ENCODE measurements around the gene DMBX1. TPM values are rescaled to one million over a fixed set of nuclear protein-coding genes. Genes with fewer than 3 reads are reported as not detected.

The DMBX1 gene
- total RNA-seq, 1 experiment from 2014 or later: 2.3 TPM

DNA sequence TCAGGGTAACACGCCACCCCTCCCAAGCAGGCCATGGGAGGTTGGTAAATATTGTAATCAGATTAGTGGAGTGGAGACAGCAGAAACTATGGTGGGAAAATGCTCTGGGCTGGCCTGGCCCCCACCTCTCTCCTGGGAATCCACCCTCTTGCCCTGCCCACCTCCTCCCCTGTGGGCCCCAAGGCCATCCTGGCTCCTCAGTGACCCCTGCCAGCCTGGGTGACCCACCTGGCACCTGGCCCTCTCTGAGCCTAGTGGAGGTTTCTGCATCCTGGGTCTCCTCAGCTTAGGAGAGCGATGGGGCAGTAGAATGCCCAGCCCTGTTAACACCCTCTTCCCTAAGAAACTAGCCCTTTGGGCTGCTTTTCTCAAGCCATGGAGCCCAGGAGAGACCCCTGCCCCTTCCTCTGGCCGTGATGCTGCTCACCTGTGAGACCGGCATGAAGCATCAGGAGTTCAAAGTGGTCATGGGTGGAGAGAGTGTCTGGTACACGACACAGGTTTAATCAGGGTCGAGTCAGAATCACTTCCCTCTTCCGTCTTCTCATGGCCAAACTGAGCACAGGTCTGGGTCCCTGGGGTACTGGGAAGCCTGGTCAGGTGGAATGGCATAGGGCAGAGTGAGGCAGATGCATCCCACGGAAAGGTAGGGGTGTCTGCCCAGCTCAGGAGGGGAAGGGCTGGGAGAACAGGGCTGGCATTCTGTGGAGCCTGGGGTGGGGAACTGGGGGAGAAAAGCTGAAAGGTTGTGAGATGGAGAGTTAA, 10.7 kb upstream of the DMBX1 start:
- H3K4me1 ChIP-seq (ENCODE audit: insufficient read depth, low read length): no peaks in the 10 kb centered on the region
- H2BK20ac ChIP-seq (ENCODE audit: low read depth, low read length, poor library complexity, severe bottlenecking): no peak overlapping the region
- H4K91ac ChIP-seq (ENCODE audit: insufficient read length, low read depth, low read length): no peak overlapping the region
- TF ChIP-seq, protein P1, sequence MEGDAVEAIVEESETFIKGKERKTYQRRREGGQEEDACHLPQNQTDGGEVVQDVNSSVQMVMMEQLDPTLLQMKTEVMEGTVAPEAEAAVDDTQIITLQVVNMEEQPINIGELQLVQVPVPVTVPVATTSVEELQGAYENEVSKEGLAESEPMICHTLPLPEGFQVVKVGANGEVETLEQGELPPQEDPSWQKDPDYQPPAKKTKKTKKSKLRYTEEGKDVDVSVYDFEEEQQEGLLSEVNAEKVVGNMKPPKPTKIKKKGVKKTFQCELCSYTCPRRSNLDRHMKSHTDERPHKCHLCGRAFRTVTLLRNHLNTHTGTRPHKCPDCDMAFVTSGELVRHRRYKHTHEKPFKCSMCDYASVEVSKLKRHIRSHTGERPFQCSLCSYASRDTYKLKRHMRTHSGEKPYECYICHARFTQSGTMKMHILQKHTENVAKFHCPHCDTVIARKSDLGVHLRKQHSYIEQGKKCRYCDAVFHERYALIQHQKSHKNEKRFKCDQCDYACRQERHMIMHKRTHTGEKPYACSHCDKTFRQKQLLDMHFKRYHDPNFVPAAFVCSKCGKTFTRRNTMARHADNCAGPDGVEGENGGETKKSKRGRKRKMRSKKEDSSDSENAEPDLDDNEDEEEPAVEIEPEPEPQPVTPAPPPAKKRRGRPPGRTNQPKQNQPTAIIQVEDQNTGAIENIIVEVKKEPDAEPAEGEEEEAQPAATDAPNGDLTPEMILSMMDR (conservative IDR thresholded peaks at IDR 0.05): no peak
- H3K14ac ChIP-seq (ENCODE audit: insufficient read depth, low read length): no peak overlapping the region
- no peak overlapping the region for H3K4ac ChIP-seq (ENCODE audit: low read depth, low read length)
- H2AK5ac ChIP-seq (ENCODE audit: insufficient read length, low read length): no peak overlapping the region
- H3K9ac ChIP-seq (ENCODE audit: extremely low read depth, insufficient read length, low read length): no peak overlapping the region
- no peak overlapping the region for H3K27ac ChIP-seq (ENCODE audit: insufficient read length, low read depth, low read length)
- no peak overlapping the region for H2BK12ac ChIP-seq (ENCODE audit: insufficient read length, low read depth, low read length)
- Mint-ChIP-seq H3K27me3 (ENCODE audit: low read depth) (peaks cover 98% of the 10 kb centered on the region), H3K9me3 (no peaks in the 10 kb centered on the region; a peak in 1 of 5 replicates), H3K4me3 (no peak overlapping the region), H3K4me1 (peaks cover 37 to 50% of the 10 kb centered on the region in 2 experiments), H3K27ac (no peak overlapping the region), H3K36me3 (ENCODE audit: insufficient read depth in 1 of 3, low read depth in 3 of 3) (no peaks in the 10 kb centered on the region)
- no peak overlapping the region for H4K8ac ChIP-seq (replicated peaks; ENCODE audit: insufficient read length, low read depth, low read length)
- no peak overlapping the region for H2AFZ ChIP-seq (ENCODE audit: low read length)
- no peak overlapping the region for H3K56ac ChIP-seq (ENCODE audit: insufficient read length, low read depth, low read length)
- no peaks in the 10 kb centered on the region for H3K9me3 ChIP-seq (ENCODE audit: control insufficient read depth, low read depth, low read length)
- H2BK5ac ChIP-seq (ENCODE audit: insufficient read length, low read length): no peak overlapping the region
- no peak overlapping the region for H3K18ac ChIP-seq (ENCODE audit: insufficient read length, low read depth, low read length)
- H3T11ph ChIP-seq (ENCODE audit: low read length): no peak overlapping the region
- no peaks in the 10 kb centered on the region for H3K23me2 ChIP-seq (ENCODE audit: insufficient read length, low read depth, low read length, poor library complexity, severe bottlenecking)
- no peak overlapping the region for H3K23ac ChIP-seq (ENCODE audit: insufficient read length, low read depth, low read length)
- WGBS (ENCODE audit: extremely low coverage, insufficient read length, low lambda C conversion rate): no CpG with 5 or more reads among the region's 8 CpGs
- H4K20me1 ChIP-seq (ENCODE audit: control insufficient read depth, insufficient read depth, insufficient read length): peaks cover 2% of the 10 kb centered on the region
- H3K27me3 ChIP-seq (ENCODE audit: insufficient read depth, low read length): no peaks in the 10 kb centered on the region; the same call in 1 of the 2 replicates
- no peak overlapping the region for H4K5ac ChIP-seq (ENCODE audit: insufficient read length, low read depth, low read length)
- no peak overlapping the region for H3K4me2 ChIP-seq (ENCODE audit: insufficient read depth, insufficient read length, low read length)
- no peak overlapping the region for H2BK120ac ChIP-seq (ENCODE audit: low read depth, low read length, poor library complexity, severe bottlenecking)
- H3K79me2 ChIP-seq (ENCODE audit: insufficient read depth, low read length): no peaks in the 10 kb centered on the region
- no peak for DNase-seq
- no peaks in the 10 kb centered on the region for H3K79me1 ChIP-seq (ENCODE audit: insufficient read depth, low read depth, low read length, poor library complexity, severe bottlenecking)
- H2BK15ac ChIP-seq (ENCODE audit: low read depth, low read length): no peak overlapping the region
